ENCODE measurements around the gene ERBB4. TPM values are rescaled to one million over a fixed set of nuclear protein-coding genes. Genes with fewer than 3 reads are reported as not detected.
"Not testable (repeated sequence)": the region's sequence is repeated elsewhere in the genome, so short reads cannot be mapped to it uniquely, and the experiment has no call there.

The ERBB4 gene
- total RNA-seq, 4 donors from 2014 or later, result 0.16 to 12.7 (median 0.27) TPM; not detected in 1

DNA sequence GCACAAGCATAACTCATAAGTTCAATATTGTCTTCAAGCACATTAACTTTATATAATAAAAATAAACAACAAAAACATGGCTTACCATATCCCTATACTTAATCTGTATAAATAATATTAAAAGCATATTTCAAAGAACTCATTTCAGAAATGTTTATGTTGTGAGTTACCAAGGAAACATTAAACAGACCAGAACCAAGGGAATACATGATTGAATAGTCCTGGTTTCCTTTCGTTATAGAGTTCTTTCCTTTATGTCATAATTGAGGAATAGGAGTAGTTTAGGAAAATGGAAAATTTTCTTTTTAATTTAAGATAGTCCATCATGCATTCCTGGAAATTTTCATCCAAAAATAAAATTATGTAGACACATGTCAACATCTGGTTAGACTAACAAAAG lies 343.0 kb downstream of the ERBB4 start:
- Histone ChIP-seq H3K27ac (no peak overlapping the region), H3K4me3 (no peak overlapping the region), H3K36me3 (no peaks in the 10 kb centered on the region), H3K9me3 (no peaks in the 10 kb centered on the region), H3K4me1 (no peaks in the 10 kb centered on the region), H3K27me3 (no peaks in the 10 kb centered on the region)
- no peak for TF ChIP-seq POLR2A (IDR thresholded peaks at IDR 0.05)
- TF ChIP-seq EP300 (IDR thresholded peaks at IDR 0.05; ENCODE audit: low read depth), result no peak
- TF ChIP-seq, protein P1, sequence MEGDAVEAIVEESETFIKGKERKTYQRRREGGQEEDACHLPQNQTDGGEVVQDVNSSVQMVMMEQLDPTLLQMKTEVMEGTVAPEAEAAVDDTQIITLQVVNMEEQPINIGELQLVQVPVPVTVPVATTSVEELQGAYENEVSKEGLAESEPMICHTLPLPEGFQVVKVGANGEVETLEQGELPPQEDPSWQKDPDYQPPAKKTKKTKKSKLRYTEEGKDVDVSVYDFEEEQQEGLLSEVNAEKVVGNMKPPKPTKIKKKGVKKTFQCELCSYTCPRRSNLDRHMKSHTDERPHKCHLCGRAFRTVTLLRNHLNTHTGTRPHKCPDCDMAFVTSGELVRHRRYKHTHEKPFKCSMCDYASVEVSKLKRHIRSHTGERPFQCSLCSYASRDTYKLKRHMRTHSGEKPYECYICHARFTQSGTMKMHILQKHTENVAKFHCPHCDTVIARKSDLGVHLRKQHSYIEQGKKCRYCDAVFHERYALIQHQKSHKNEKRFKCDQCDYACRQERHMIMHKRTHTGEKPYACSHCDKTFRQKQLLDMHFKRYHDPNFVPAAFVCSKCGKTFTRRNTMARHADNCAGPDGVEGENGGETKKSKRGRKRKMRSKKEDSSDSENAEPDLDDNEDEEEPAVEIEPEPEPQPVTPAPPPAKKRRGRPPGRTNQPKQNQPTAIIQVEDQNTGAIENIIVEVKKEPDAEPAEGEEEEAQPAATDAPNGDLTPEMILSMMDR (IDR thresholded peaks at IDR 0.05), result no peak
- no peak for TF ChIP-seq POLR2AphosphoS5 (IDR thresholded peaks at IDR 0.05)
- DNase-seq, result no peak
- in situ Hi-C loops (cut with MboI; ENCODE audit: low pct_ligation_motif_present in 1 of 4, low pct_unique_long_range_greater_than_20kb in 1 of 4, low sequenced_read_pairs in 3 of 4), result no loop called here
- intact Hi-C loops (cut with DNase I; ENCODE audit: low total_unique reads), result no loop called here
- WGBS, 2 donors (ENCODE audit: low coverage in 1 of 2), result 38 to 46% methylated on average over 1 of the region's 1 CpG

DNA sequence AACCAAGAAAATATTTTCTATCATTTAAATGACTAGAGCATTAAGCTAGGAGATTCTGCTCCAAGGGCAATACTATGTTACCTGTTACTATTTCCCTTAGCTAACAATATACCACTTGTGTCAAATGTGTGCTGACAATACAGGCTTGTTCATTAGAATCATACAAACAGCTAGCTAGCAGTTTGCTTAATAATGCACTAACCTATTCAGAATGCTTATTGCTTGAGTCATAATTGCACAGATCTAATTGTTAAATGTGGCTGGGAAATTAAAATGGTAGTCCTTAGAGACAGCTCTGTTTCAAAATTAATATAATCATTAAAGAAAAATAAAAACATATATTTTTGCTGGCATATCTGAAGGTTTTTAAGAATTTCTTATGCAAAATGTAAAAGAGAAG lies 344.2 kb downstream of the ERBB4 start:
- in situ Hi-C loops (cut with MboI; ENCODE audit: low pct_ligation_motif_present in 1 of 4, low pct_unique_long_range_greater_than_20kb in 1 of 4, low sequenced_read_pairs in 3 of 4), result no loop called here

DNA sequence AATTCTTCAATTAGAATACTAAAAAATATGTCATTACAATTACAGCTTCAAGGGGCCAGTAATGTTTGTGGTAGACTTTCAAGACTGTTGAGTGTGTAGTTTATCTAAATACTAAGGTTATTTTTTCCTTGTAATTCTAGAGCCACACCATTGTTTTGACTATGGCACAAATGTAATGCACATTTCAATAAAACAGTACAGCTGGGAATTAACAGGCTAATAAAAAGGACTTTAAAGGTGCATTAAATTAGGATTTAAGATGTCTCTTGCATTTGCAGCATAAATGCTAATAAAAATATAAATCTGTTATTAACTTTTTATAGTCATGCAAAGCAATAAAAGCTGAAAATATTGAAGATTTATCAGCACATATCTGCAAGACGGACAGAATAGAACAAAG lies 344.8 kb downstream of the ERBB4 start:
- no peak for DNase-seq
- TF ChIP-seq EP300 (IDR thresholded peaks at IDR 0.05; ENCODE audit: low read depth), result no peak
- TF ChIP-seq, protein P1 (IDR thresholded peaks at IDR 0.05), result no peak
- no peak for TF ChIP-seq POLR2AphosphoS5 (IDR thresholded peaks at IDR 0.05)
- TF ChIP-seq POLR2A (IDR thresholded peaks at IDR 0.05), result no peak
- in situ Hi-C loops (cut with MboI; ENCODE audit: low pct_ligation_motif_present in 1 of 4, low pct_unique_long_range_greater_than_20kb in 1 of 4, low sequenced_read_pairs in 3 of 4) (no loop called here), intact Hi-C loops (cut with DNase I; ENCODE audit: low total_unique reads) (loop anchor here (1.0 kb wide), 1 partner anchor 8 kb away; no protein-coding TSS in a partner anchor)
- 62 to 71% methylated on average over 1 of the region's 1 CpG for WGBS, 2 donors (ENCODE audit: low coverage in 1 of 2)
- Histone ChIP-seq H3K27ac (no peak overlapping the region), H3K27me3 (no peaks in the 10 kb centered on the region), H3K36me3 (no peaks in the 10 kb centered on the region), H3K4me1 (no peaks in the 10 kb centered on the region), H3K9me3 (no peaks in the 10 kb centered on the region), H3K4me3 (no peak overlapping the region)

More for the DNA sequence above, 344.2 kb downstream of the ERBB4 start:
- no peaks in the 10 kb centered on the region for H3K27me3 ChIP-seq
- no peak overlapping the region for H3K4me3 ChIP-seq
- TF ChIP-seq POLR2A (IDR thresholded peaks at IDR 0.05), result no peak
- TF ChIP-seq, protein P1 (IDR thresholded peaks at IDR 0.05), result no peak
- H3K9me3 ChIP-seq, result no peaks in the 10 kb centered on the region
- no peaks in the 10 kb centered on the region for H3K4me1 ChIP-seq
- intact Hi-C loops (cut with DNase I; ENCODE audit: low total_unique reads), result loop anchor here (1.0 kb wide), 1 partner anchor 8 kb away; no protein-coding TSS in a partner anchor
- no peak for DNase-seq
- no peak overlapping the region for H3K27ac ChIP-seq
- no peaks in the 10 kb centered on the region for H3K36me3 ChIP-seq

DNA sequence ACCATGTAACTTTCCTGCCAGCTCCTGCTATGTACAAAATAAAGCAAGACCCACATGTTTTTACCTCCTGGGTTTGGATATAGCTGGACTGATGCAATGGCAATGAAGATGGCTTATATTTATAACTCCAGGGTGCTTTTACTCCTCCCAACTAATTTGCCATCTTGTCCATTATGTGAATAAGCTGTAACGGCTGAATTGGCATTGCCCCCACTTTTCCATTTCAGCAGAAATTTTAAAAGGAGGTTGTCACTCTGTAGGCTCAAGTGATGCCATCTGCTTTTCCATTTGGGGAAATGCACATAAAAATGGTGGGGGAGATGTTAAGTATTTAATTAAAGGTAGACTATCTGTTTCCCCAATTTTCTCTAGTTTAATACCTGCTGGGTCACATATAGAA lies 345.5 kb downstream of the ERBB4 start:
- Histone ChIP-seq H3K9me3 (no peaks in the 10 kb centered on the region), H3K27ac (no peak overlapping the region), H3K4me3 (no peak overlapping the region), H3K27me3 (no peaks in the 10 kb centered on the region), H3K36me3 (no peaks in the 10 kb centered on the region), H3K4me1 (no peaks in the 10 kb centered on the region)
- 86 to 88% methylated on average over 1 of the region's 1 CpG for WGBS, 2 donors (ENCODE audit: low coverage in 1 of 2)
- TF ChIP-seq, protein P1 (IDR thresholded peaks at IDR 0.05), result no peak
- TF ChIP-seq POLR2AphosphoS5 (IDR thresholded peaks at IDR 0.05), result no peak
- no peak for TF ChIP-seq EP300 (IDR thresholded peaks at IDR 0.05; ENCODE audit: low read depth)
- TF ChIP-seq POLR2A (IDR thresholded peaks at IDR 0.05), result no peak
- in situ Hi-C loops (cut with MboI; ENCODE audit: low pct_ligation_motif_present in 1 of 4, low pct_unique_long_range_greater_than_20kb in 1 of 4, low sequenced_read_pairs in 3 of 4) (no loop called here), intact Hi-C loops (cut with DNase I; ENCODE audit: low total_unique reads) (no loop called here)
- no peak for DNase-seq

DNA sequence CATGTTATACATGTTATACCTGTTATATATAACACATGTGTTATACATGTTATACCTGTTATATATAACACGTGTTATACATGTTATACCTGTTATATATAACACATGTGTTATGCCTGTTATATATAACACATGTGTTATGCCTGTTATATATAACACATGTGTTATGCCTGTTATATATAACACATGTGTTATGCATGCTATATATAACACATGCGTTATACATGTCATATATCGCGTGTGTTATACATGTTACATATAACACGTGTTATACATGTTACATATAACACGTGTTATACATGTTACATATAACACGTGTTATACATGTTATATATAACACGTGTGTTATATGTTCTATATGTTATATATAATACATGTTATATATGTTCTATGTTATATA lies 347.2 kb downstream of the ERBB4 start:
- in situ Hi-C loops (cut with MboI; ENCODE audit: low pct_ligation_motif_present in 1 of 4, low pct_unique_long_range_greater_than_20kb in 1 of 4, low sequenced_read_pairs in 3 of 4); DNase-seq; intact Hi-C loops (cut with DNase I; ENCODE audit: low total_unique reads); H3K36me3 ChIP-seq; H3K4me3 ChIP-seq; H3K27ac ChIP-seq; H3K4me1 ChIP-seq; H3K9me3 ChIP-seq; H3K27me3 ChIP-seq: not testable (repeated sequence)
- WGBS, 2 donors (ENCODE audit: low coverage in 1 of 2), result 63 to 85% methylated on average over 8 of the region's 8 CpGs

All from transverse colon (tissue), 4 donors.